HepG2 (cell line): ENCODE results near the gene NXPE3. TPM values are rescaled to one million over a fixed set of nuclear protein-coding genes. Genes with fewer than 3 reads are reported as not detected.

ENCODE experiments used
- ATAC-seq: fragments of 200-7000 bp; cut with Tn5 transposase; 3 replicates; pipeline ENCODE4 v1.9.1; 2020; ENCODE audit warnings: mild to moderate bottlenecking, moderate library complexity
- BruUV-seq: library from RNA; stranded (reverse); fragments of 400-500 nt; replicated peaks from 2 replicates; lab custom pipeline; 2021; lab: Mats Ljungman, UMichigan
- CTCF ChIA-PET: fragments of 300-600 bp; formaldehyde crosslinking; extraction: SDS; loops from one replicate; lab custom pipeline; 2021; ENCODE audit warnings: low total read pairs, inconsistent platforms, low intra/inter-chr PET ratio; lab: Yijun Ruan, JAX
- POLR2A ChIA-PET: fragments of 350-600 bp; sonication (Branson Sonifier 250); formaldehyde crosslinking; loops from one replicate; lab custom pipeline; 2020; ENCODE audit warnings: antibody characterized with exemption, inconsistent platforms; lab: Yijun Ruan, JAX
- DNase-seq: peaks from one replicate; pipeline ENCODE4 v3.0.0-alpha.2; 2015; ENCODE audit warnings: low spot score
- FAIRE-seq: peaks from 3 replicates; lab custom pipeline; 2011; peaks lifted over from hg19 to GRCh38; lab: Jason Lieb, UNC
- H2AFZ ChIP-seq: one replicate; pipeline ENCODE4 v1.6.1; 2011; ENCODE audit warnings: low read length, inconsistent platforms
- H3K27ac ChIP-seq: fragments of 300-600 bp; 3 replicates; pipeline ENCODE4 v1.8.0; 2011; ENCODE audit warnings: mixed run types, mild to moderate bottlenecking, mixed read lengths, low read length, inconsistent platforms; ENCODE audit not compliant: insufficient read depth; ENCODE audit errors: extremely low read length
- H3K27me3 ChIP-seq, 2 experiments: fragments of 200-600 bp in 1 of 2; 2 replicates in 1 of 2; 3 replicates in 1 of 2; pipeline versions ENCODE4 v1.6.0 to v1.8.0; 2011; ENCODE audit warnings: low read length in 2 of 2, mild to moderate bottlenecking in 2 of 2, moderate library complexity in 2 of 2, inconsistent platforms in 1 of 2; ENCODE audit not compliant: insufficient read depth in 2 of 2, control insufficient read depth in 1 of 2
- H3K36me3 ChIP-seq, 2 experiments: fragments of 200-600 bp in 1 of 2; replicated peaks in 1 of 2; 2 replicates in 1 of 2; 3 replicates in 1 of 2; pipeline versions ENCODE4 v1.5.1 to v1.8.0; 2011; ENCODE audit warnings: low read length in 2 of 2, inconsistent platforms in 1 of 2; ENCODE audit not compliant: insufficient read depth in 2 of 2, control insufficient read depth in 1 of 2
- H3K4me1 ChIP-seq: 2 replicates; pipeline ENCODE4 v1.5.1; 2012; ENCODE audit warnings: low read length, inconsistent platforms; ENCODE audit not compliant: insufficient read depth
- H3K4me2 ChIP-seq: 2 replicates; pipeline ENCODE4 v1.6.0; 2011; ENCODE audit warnings: low read depth, low read length, inconsistent platforms
- H3K4me3 ChIP-seq, 3 experiments: fragments of 200-600 bp in 1 of 3; sonication (generic), shearing (Covaris generic) in 1 of 3; replicated peaks in 1 of 3; 2 replicates each; pipeline ENCODE4 v1.5.1; 2011 to 2016; ENCODE audit warnings: low read length in 3 of 3, inconsistent platforms in 2 of 3, low read depth in 2 of 3, mild to moderate bottlenecking in 2 of 3, control low read depth in 1 of 3, mixed read lengths in 1 of 3; ENCODE audit not compliant: insufficient read depth in 1 of 3
- H3K79me2 ChIP-seq: one replicate; pipeline ENCODE4 v1.6.1; 2011; ENCODE audit warnings: low read length, inconsistent platforms; ENCODE audit not compliant: insufficient read depth
- H3K9ac ChIP-seq: 2 replicates; pipeline ENCODE4 v1.6.0; 2011; ENCODE audit warnings: mild to moderate bottlenecking, low read depth, low read length, inconsistent platforms; ENCODE audit not compliant: insufficient read depth
- H3K9me3 ChIP-seq: 2 replicates; pipeline ENCODE4 v1.5.1; 2012; ENCODE audit warnings: mild to moderate bottlenecking, low read length
- H4K20me1 ChIP-seq: 2 replicates; pipeline ENCODE4 v1.6.0; 2011; ENCODE audit warnings: inconsistent platforms, mild to moderate bottlenecking, low read length, moderate library complexity; ENCODE audit not compliant: insufficient read depth
- MIER3 ChIP-seq: IDR thresholded peaks from 2 replicates; pipeline ENCODE4 v1.6.1; 2016; ENCODE audit warnings: missing compliant biosample characterization, borderline replicate concordance
- PHF8 ChIP-seq: sonication (generic); formaldehyde crosslinking; IDR thresholded peaks from 2 replicates; pipeline ENCODE4 v1.5.0; 2020; ENCODE audit warnings: missing genetic modification reagents
- PRPF4 ChIP-seq: fragments of 200-400 bp; formaldehyde crosslinking; IDR thresholded peaks from 2 replicates; pipeline ENCODE4 v1.6.1; 2016; ENCODE audit warnings: low read length, low read depth; ENCODE audit not compliant: poor library complexity, severe bottlenecking
- ZNF3 ChIP-seq: IDR thresholded peaks from 2 replicates; pipeline ENCODE4 v1.7.0; 2017; ENCODE audit warnings: inconsistent platforms
- WGBS: methylation state at CpG from one replicate; pipeline ENCODE4 v1.1.6; 2017; ENCODE audit warnings: low lambda C conversion rate; 5-methylcytosine and 5-hydroxymethylcytosine counted together
- in situ Hi-C: cut with HindIII; loops from 2 replicates; pipeline ENCODE4 v1.10.0; 2017; ENCODE audit warnings: low pct_unique_long_range_greater_than_20kb; ENCODE audit not compliant: extremely low pct_ligation_motif_present
- intact Hi-C: fragments of 100-400 bp; cut with micrococcal nuclease; formaldehyde crosslinking; loops from one replicate; pipeline ENCODE4 v1.10.0; 2022; ENCODE audit not compliant: unreplicated experiment
- polyA plus RNA-seq, 8 experiments: library from polyadenylated mRNA; depleted of rRNA in 3 of 8; stranded (reverse) in 7 of 8; unstranded in 1 of 8; fragments of >200 nt; fragmentation: Illumina TruSeq in 4 of 8; extraction: Trizol in 4 of 8; gene quantifications; 2 replicates each; pipeline versions ENCODE4 v1.2.1 to v1.2.3, GENCODE V29; 2011 to 2016; ENCODE audit warnings: low read depth in 4 of 8, missing spikeins in 1 of 8, mixed read lengths in 1 of 8; ENCODE audit not compliant: insufficient read depth in 1 of 8
- total RNA-seq, 5 experiments: library from RNA; depleted of rRNA; stranded (reverse); fragments of >200 nt; fragmentation: Illumina TruSeq; extraction: Trizol; gene quantifications; 2 replicates each; pipeline ENCODE4 v1.2.3, GENCODE V29; 2016; ENCODE audit warnings: low read depth in 1 of 5
- TF ChIP-seq, protein P1 (sequence below): sonication (generic); formaldehyde crosslinking; IDR thresholded peaks from 2 replicates; pipeline ENCODE4 v1.9.0; 2022; ENCODE audit warnings: missing genetic modification reagents, mild to moderate bottlenecking, borderline replicate concordance

NXPE3 gene
- total and polyA plus RNA-seq, 2 of the 13 experiments (the other 11 are each of a cell fraction or from before 2014, with no cell fraction given): 3.5 to 4.7 TPM

DNA sequence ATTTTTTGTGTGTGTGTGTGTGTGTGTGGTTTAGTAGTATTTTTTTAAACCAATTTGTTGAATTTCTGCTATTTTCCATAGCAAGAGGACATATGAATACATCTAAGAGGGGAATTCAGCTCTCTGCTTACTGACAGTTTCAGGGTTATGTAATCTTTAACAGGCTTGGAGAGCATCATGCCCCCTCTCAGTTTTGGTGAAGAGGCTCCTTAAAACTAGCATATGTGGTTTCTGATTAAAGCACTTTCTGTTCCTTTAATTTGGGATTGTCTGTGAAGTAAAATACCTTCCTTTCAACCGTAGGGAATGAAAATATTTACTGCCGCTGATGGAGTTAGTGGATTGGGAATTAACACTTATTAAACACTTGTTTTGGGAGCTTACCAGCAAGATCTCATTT lies 50.9 kb downstream of the NXPE3 start:
- H3K4me2 ChIP-seq: no peak overlapping the region
- intact Hi-C loops: no loop called here
- H3K9me3 ChIP-seq: no peaks in the 10 kb centered on the region
- ChIA-PET CTCF (no interaction called here), POLR2A (interaction anchor here (2.1 kb wide), 1 partner anchor 19 kb away, joined by 8 read pairs; the partner anchor contains the start of gene NFKBIZ)
- no peak overlapping the region for H2AFZ ChIP-seq
- no peaks in the 10 kb centered on the region for H3K79me2 ChIP-seq
- H3K36me3 ChIP-seq: no peaks in the 10 kb centered on the region
- H4K20me1 ChIP-seq: no peaks in the 10 kb centered on the region
- DNase-seq (no peak), FAIRE-seq (no peak), ATAC-seq (no peak)
- H3K27ac ChIP-seq: no peak overlapping the region
- no peaks in the 10 kb centered on the region for H3K27me3 ChIP-seq
- H3K4me1 ChIP-seq: peaks cover 35% of the 10 kb centered on the region
- H3K4me3 ChIP-seq: no peak overlapping the region
- BruUV-seq: no TSS peak
- 97% methylated on average over 2 of the region's 2 CpGs for WGBS
- TF ChIP-seq, protein P1, sequence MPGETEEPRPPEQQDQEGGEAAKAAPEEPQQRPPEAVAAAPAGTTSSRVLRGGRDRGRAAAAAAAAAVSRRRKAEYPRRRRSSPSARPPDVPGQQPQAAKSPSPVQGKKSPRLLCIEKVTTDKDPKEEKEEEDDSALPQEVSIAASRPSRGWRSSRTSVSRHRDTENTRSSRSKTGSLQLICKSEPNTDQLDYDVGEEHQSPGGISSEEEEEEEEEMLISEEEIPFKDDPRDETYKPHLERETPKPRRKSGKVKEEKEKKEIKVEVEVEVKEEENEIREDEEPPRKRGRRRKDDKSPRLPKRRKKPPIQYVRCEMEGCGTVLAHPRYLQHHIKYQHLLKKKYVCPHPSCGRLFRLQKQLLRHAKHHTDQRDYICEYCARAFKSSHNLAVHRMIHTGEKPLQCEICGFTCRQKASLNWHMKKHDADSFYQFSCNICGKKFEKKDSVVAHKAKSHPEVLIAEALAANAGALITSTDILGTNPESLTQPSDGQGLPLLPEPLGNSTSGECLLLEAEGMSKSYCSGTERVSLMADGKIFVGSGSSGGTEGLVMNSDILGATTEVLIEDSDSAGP (CRISPR knock-in tag): no peak
- TF ChIP-seq ZNF3 (CRISPR knock-in tag) (no peak), MIER3 (CRISPR knock-in tag) (no peak), PHF8 (CRISPR knock-in tag) (no peak)
- no peak overlapping the region for H3K9ac ChIP-seq
- in situ Hi-C loops: no loop called here

GRCh38 chr3:101833446-101833974 lies 54.5 kb downstream of the NXPE3 start:
- Histone ChIP-seq H2AFZ (no peak overlapping the region), H3K36me3 (no peaks in the 10 kb centered on the region), H4K20me1 (no peaks in the 10 kb centered on the region), H3K4me2 (no peak overlapping the region), H3K9ac (no peak overlapping the region), H3K79me2 (no peaks in the 10 kb centered on the region), H3K9me3 (no peaks in the 10 kb centered on the region), H3K4me3 (no peak overlapping the region), H3K27me3 (no peaks in the 10 kb centered on the region), H3K4me1 (peaks cover 19% of the 10 kb centered on the region), H3K27ac (no peak overlapping the region)
- no TSS peak for BruUV-seq
- in situ Hi-C loops (no loop called here), intact Hi-C loops (no loop called here)
- CTCF ChIA-PET: no interaction called here
- no peak for FAIRE-seq
- WGBS: 89% methylated on average over 2 of the region's 2 CpGs
- ATAC-seq: no peak
- no peak for DNase-seq
- POLR2A ChIA-PET: no interaction called here
- TF ChIP-seq PRPF4: no peak
